ENCODE results near the gene FAHD1.

FAHD1 gene

GRCh38 chr16:1790611-1791255 lies 36.3 kb upstream of the FAHD1 start:
- Histone ChIP-seq H3K4me3 (ENCODE audit: low read depth, low read length) (no peak overlapping the region), H3K4me1 (ENCODE audit: control insufficient read depth, insufficient read depth, low read length) (no peaks in the 10 kb centered on the region), H3K9me3 (ENCODE audit: control insufficient read depth, insufficient read depth, low read depth, low read length) (no peaks in the 10 kb centered on the region), H3K27ac (ENCODE audit: extremely low read depth, low read depth, low read length) (no peak overlapping the region), H3K36me3 (ENCODE audit: control insufficient read depth in 2 of 2, insufficient read depth in 1 of 2, low read length in 2 of 2) (peaks cover 0 to 48% of the 10 kb centered on the region in 2 experiments; a peak in 2 of 3 replicates)
- CTCF ChIA-PET, result no interaction called here
- TF ChIP-seq BCL11B (tag by site-specific recombination; IDR thresholded peaks at IDR 0.05; ENCODE audit: low read depth), result peak; percentile 64; the same call in 1 of the 2 replicates
- no peak for TF ChIP-seq ZNF664 (tag by site-specific recombination; IDR thresholded peaks at IDR 0.05)
- POLR2A ChIA-PET, result interaction anchor here (0.8 to 3.8 kb wide), 2 partner anchors 9 to 13 kb away, joined by 3 to 19 read pairs; partner anchors contain the start of genes NUBP2 and SPSB3

DNA sequence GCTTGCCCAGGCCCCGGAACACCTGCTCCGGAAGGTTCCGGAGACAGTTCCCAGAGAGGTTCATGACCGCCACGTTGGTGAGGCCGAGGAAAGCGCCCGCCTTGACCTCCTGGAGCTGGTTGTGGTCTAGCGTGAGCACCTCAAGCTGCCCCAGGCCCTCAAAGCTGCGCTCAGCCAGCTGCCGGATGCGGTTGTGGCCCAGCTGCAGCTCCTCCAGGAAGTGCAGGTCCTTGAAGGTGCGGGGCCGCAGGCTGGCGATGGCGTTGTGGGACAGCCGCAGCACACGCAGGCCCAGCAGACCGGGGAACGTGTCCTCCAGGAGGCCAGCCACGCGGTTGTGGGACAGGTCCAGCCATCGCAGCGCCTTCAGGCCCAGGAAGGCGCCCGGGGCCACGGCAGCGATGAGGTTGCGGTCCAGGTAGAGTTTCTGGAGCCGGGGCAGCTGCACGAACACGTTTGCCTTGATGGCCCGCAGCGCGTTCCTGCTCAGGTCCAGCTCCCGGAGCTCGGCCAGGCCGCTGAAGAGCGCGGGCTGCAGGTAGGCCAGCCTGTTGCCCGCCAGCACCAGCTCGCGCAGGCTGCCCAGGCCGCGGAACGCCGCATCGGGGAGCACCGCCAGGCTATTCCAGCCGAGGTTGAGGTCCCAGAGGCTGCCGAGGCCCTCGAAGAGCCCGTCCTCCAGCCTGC lies 35.6 kb upstream of the FAHD1 start:
- Histone ChIP-seq H3K9me3 (ENCODE audit: control insufficient read depth, insufficient read depth, low read depth, low read length) (no peaks in the 10 kb centered on the region), H3K4me1 (ENCODE audit: control insufficient read depth, insufficient read depth, low read length) (no peaks in the 10 kb centered on the region), H3K27ac (ENCODE audit: extremely low read depth, low read depth, low read length) (no peak overlapping the region), H3K4me3 (ENCODE audit: low read depth, low read length) (no peak overlapping the region), H3K36me3 (ENCODE audit: control insufficient read depth in 2 of 2, insufficient read depth in 1 of 2, low read length in 2 of 2) (peaks cover 0 to 41% of the 10 kb centered on the region in 2 experiments; a peak in 2 of 3 replicates)
- TF ChIP-seq ZNF335 (tag by site-specific recombination; conservative IDR thresholded peaks at IDR 0.05), result no peak
- TF ChIP-seq ATF2 (tag by site-specific recombination; IDR thresholded peaks at IDR 0.05; ENCODE audit: low read depth), result no peak
- TF ChIP-seq ZNF426 (tag by site-specific recombination; IDR thresholded peaks at IDR 0.05), result no peak
- no peak for TF ChIP-seq SETDB1 (IDR thresholded peaks at IDR 0.05; ENCODE audit: insufficient read length, low read length)
- TF ChIP-seq, protein P1, sequence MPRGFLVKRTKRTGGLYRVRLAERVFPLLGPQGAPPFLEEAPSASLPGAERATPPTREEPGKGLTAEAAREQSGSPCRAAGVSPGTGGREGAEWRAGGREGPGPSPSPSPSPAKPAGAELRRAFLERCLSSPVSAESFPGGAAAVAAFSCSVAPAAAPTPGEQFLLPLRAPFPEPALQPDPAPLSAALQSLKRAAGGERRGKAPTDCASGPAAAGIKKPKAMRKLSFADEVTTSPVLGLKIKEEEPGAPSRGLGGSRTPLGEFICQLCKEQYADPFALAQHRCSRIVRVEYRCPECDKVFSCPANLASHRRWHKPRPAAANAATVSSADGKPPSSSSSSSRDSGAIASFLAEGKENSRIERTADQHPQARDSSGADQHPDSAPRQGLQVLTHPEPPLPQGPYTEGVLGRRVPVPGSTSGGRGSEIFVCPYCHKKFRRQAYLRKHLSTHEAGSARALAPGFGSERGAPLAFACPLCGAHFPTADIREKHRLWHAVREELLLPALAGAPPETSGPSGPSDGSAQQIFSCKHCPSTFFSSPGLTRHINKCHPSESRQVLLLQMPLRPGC (tag by site-specific recombination; IDR thresholded peaks at IDR 0.05), result no peak
- no peak for TF ChIP-seq ZNF707 (tag by site-specific recombination; IDR thresholded peaks at IDR 0.05)
- no peak for TF ChIP-seq ZNF169 (tag by site-specific recombination; IDR thresholded peaks at IDR 0.05)
- TF ChIP-seq SP7 (tag by site-specific recombination; IDR thresholded peaks at IDR 0.05), result no peak
- no peak for TF ChIP-seq ZNF248 (tag by site-specific recombination; IDR thresholded peaks at IDR 0.05)
- no peak for TF ChIP-seq ZNF530 (tag by site-specific recombination; IDR thresholded peaks at IDR 0.05; ENCODE audit: low read depth)
- no peak for TF ChIP-seq ZNF776 (tag by site-specific recombination; IDR thresholded peaks at IDR 0.05; ENCODE audit: borderline replicate concordance)
- ChIA-PET CTCF (no interaction called here), POLR2A (interaction anchor here (0.8 to 3.8 kb wide), 3 partner anchors 9 to 173 kb away, joined by 3 to 19 read pairs (median 3); partner anchors contain the start of genes NUBP2, RPS2 and SPSB3)

- Histone ChIP-seq H3K36me3 (ENCODE audit: control insufficient read depth in 2 of 2, insufficient read depth in 1 of 2, low read length in 2 of 2) (peaks cover 0 to 33% of the 10 kb centered on the region in 2 experiments; a peak in 2 of 3 replicates), H3K4me3 (ENCODE audit: low read depth, low read length) (no peak overlapping the region), H3K27ac (ENCODE audit: extremely low read depth, low read depth, low read length) (no peak overlapping the region), H3K4me1 (ENCODE audit: control insufficient read depth, insufficient read depth, low read length) (no peaks in the 10 kb centered on the region), H3K9me3 (ENCODE audit: control insufficient read depth, insufficient read depth, low read depth, low read length) (no peaks in the 10 kb centered on the region)
- ChIA-PET CTCF (no interaction called here), POLR2A (interaction anchor here (0.9 to 3.8 kb wide), 2 partner anchors 10 to 173 kb away, joined by 3 to 19 read pairs; partner anchors contain the start of genes NUBP2, RPS2 and SPSB3)
- TF ChIP-seq SETDB1 (IDR thresholded peaks at IDR 0.05; ENCODE audit: insufficient read length, low read length) (no peak), ZNF18 (tag by site-specific recombination; IDR thresholded peaks at IDR 0.05) (0 out of 2 replicates have a peak, but pooled peaks have one; percentile 21)
Observed at GRCh38 chr16:1791943-1792812, 34.8 kb upstream of the FAHD1 start.
